ENCODE measurements around the gene GABBR2. TPM values are rescaled to one million over a fixed set of nuclear protein-coding genes. Genes with fewer than 3 reads are reported as not detected.

GABBR2 gene
- polyA plus RNA-seq, 1 donor (not counting 4 experiments of a cell fraction or from before 2014, with no cell fraction given) = 0.01 TPM

GRCh38 chr9:98639133-98639532 is 69.6 kb downstream of the GABBR2 start:
- Histone ChIP-seq H3K9ac (ENCODE audit: control insufficient read depth, extremely low read depth, insufficient read depth, low read length) (no peak overlapping the region), H3K27me3 (ENCODE audit: control insufficient read depth, extremely low read depth, insufficient read depth, low read length) (peaks cover 8% of the 10 kb centered on the region), H2AFZ (ENCODE audit: control insufficient read depth, low read length) (no peak overlapping the region), H3K27ac (ENCODE audit: control insufficient read depth, insufficient read depth, low read length) (no peak overlapping the region), H3K9me3 (ENCODE audit: control insufficient read depth, low read depth, low read length) (no peaks in the 10 kb centered on the region), H3K4me1 (ENCODE audit: control insufficient read depth, extremely low read depth, insufficient read depth, low read length) (peaks cover 5% of the 10 kb centered on the region), H4K20me1 (ENCODE audit: control insufficient read depth, extremely low read depth, insufficient read depth, low read length) (no peaks in the 10 kb centered on the region), H3K4me3 (ENCODE audit: control insufficient read depth in 2 of 3, extremely low read depth in 1 of 3, insufficient read depth in 2 of 3, low read depth in 1 of 3, low read length in 3 of 3) (no peak overlapping the region), H3K4me2 (ENCODE audit: control insufficient read depth, extremely low read depth, insufficient read depth, low read depth, low read length) (no peak overlapping the region), H3K9me1 (ENCODE audit: control insufficient read depth, extremely low read depth, insufficient read depth, low read length) (no peaks in the 10 kb centered on the region), H3K79me2 (ENCODE audit: control insufficient read depth, insufficient read depth, low read length) (no peaks in the 10 kb centered on the region), H3K36me3 (ENCODE audit: control insufficient read depth in 2 of 2, extremely low read depth in 1 of 2, insufficient read depth in 2 of 2, low read length in 2 of 2) (no peaks in the 10 kb centered on the region)
- dilution Hi-C loops (cut with MboI; ENCODE audit: extremely low pct_ligation_motif_present, low sequenced_read_pairs) = no loop called here
- FAIRE-seq (no peak), DNase-seq (ENCODE audit: low read depth, low spot score) (no peak)
- TF ChIP-seq EZH2 (IDR thresholded peaks at IDR 0.05; ENCODE audit: low read length) = no peak
- no peak for TF ChIP-seq CTCF (optimal IDR thresholded peaks at IDR 0.05 in 1 of 3, IDR thresholded peaks at IDR 0.05 in 1 of 3, conservative IDR thresholded peaks at IDR 0.05 in 1 of 3; ENCODE audit: extremely low read depth in 1 of 3, insufficient read depth in 2 of 3, low read length in 3 of 3)

- H3K36me3 ChIP-seq (ENCODE audit: control insufficient read depth in 2 of 2, extremely low read depth in 1 of 2, insufficient read depth in 2 of 2, low read length in 2 of 2) = no peaks in the 10 kb centered on the region
- no peak overlapping the region for H3K4me2 ChIP-seq (ENCODE audit: control insufficient read depth, extremely low read depth, insufficient read depth, low read depth, low read length)
- dilution Hi-C loops (cut with MboI; ENCODE audit: extremely low pct_ligation_motif_present, low sequenced_read_pairs) = no loop called here
- no peak for TF ChIP-seq CTCF (optimal IDR thresholded peaks at IDR 0.05 in 1 of 3, IDR thresholded peaks at IDR 0.05 in 1 of 3, conservative IDR thresholded peaks at IDR 0.05 in 1 of 3; ENCODE audit: extremely low read depth in 1 of 3, insufficient read depth in 2 of 3, low read length in 3 of 3)
- TF ChIP-seq EZH2 (IDR thresholded peaks at IDR 0.05; ENCODE audit: low read length) = no peak
- H4K20me1 ChIP-seq (ENCODE audit: control insufficient read depth, extremely low read depth, insufficient read depth, low read length) = no peaks in the 10 kb centered on the region
- H3K27ac ChIP-seq (ENCODE audit: control insufficient read depth, insufficient read depth, low read length) = no peak overlapping the region
- H3K4me1 ChIP-seq (ENCODE audit: control insufficient read depth, extremely low read depth, insufficient read depth, low read length) = peaks cover 5% of the 10 kb centered on the region
- no peaks in the 10 kb centered on the region for H3K79me2 ChIP-seq (ENCODE audit: control insufficient read depth, insufficient read depth, low read length)
- H3K9me3 ChIP-seq (ENCODE audit: control insufficient read depth, low read depth, low read length) = no peaks in the 10 kb centered on the region
- H3K4me3 ChIP-seq (ENCODE audit: control insufficient read depth in 2 of 3, extremely low read depth in 1 of 3, insufficient read depth in 2 of 3, low read depth in 1 of 3, low read length in 3 of 3) = no peak overlapping the region
- H2AFZ ChIP-seq (ENCODE audit: control insufficient read depth, low read length) = no peak overlapping the region
- no peak for DNase-seq (ENCODE audit: low read depth, low spot score)
- peaks cover 3% of the 10 kb centered on the region for H3K27me3 ChIP-seq (ENCODE audit: control insufficient read depth, extremely low read depth, insufficient read depth, low read length)
- H3K9ac ChIP-seq (ENCODE audit: control insufficient read depth, extremely low read depth, insufficient read depth, low read length) = no peak overlapping the region
- H3K9me1 ChIP-seq (ENCODE audit: control insufficient read depth, extremely low read depth, insufficient read depth, low read length) = no peaks in the 10 kb centered on the region
- FAIRE-seq = no peak
These were observed 71.4 kb downstream of the GABBR2 start for GRCh38 chr9:98637381-98637780.
